ENCODE measurements around the gene TMBIM1.
A peak's percentile ranks its signal among the peaks of the same experiment; 100 is the strongest.
"Not testable (repeated sequence)": the region's sequence is repeated elsewhere in the genome, so short reads cannot be mapped to it uniquely, and the experiment has no call there.

Gene TMBIM1

DNA sequence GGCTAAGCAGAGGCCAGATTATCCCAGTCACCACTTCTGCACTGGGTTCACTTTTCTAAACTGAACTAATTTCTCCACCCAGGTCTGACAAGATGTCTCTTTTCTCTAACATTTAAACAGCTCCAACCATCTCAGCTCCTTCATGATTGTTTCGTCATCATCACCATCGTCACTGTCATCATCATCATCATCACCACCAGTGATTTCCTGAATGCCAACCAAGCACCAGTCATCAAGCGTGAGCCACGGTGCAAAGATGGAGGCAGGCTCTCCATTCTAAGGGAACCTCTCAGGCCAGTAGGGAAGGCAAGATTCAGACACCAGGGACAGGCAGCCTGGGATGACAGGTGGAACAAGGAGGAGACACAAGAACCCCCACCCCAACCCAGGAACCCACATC is 25.5 kb upstream of the TMBIM1 start:
- Histone ChIP-seq H3K4me3 (ENCODE audit: low read depth in 1 of 2, low read length in 2 of 2) (no peak overlapping the region), H3K4me1 (ENCODE audit: control insufficient read depth in 1 of 2, insufficient read depth in 2 of 2, low read length in 2 of 2) (peaks cover 13 to 22% of the 10 kb centered on the region in 2 donors), H3K36me3 (ENCODE audit: control insufficient read depth in 1 of 2, insufficient read depth in 2 of 2, low read length in 2 of 2) (no peaks in the 10 kb centered on the region), H3K27me3 (ENCODE audit: control insufficient read depth in 1 of 2, insufficient read depth in 2 of 2, low read length in 2 of 2) (no peaks in the 10 kb centered on the region), H3K27ac (ENCODE audit: low read depth, low read length) (no peak overlapping the region), H3K9ac (ENCODE audit: low read depth in 1 of 2, low read length in 2 of 2) (no peak overlapping the region), H3K9me3 (ENCODE audit: control insufficient read depth in 1 of 2, low read length in 2 of 2) (no peaks in the 10 kb centered on the region)

DNA sequence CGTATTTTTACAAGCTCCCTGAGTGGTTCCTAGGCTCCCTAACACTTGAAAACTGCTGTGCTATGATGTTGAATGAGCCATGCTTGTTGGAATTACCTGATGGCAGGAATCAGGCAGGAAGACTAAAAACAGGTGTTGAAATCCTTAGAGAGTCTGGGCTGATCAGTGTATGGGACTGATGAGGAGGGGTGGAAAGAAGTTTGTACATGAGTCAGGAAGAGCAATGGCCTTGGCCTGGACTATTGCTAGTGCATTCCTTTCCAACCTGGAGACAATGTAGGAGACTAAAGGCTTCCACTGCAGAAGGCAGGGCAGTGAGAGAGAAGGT is 25.0 kb upstream of the TMBIM1 start:
- H3K4me3 ChIP-seq (ENCODE audit: low read depth in 1 of 2, low read length in 2 of 2) = no peak overlapping the region
- H3K27me3 ChIP-seq (ENCODE audit: control insufficient read depth in 1 of 2, insufficient read depth in 2 of 2, low read length in 2 of 2) = no peaks in the 10 kb centered on the region
- H3K27ac ChIP-seq (ENCODE audit: low read depth, low read length) = no peak overlapping the region
- no peak overlapping the region for H3K9ac ChIP-seq (ENCODE audit: low read depth in 1 of 2, low read length in 2 of 2)
- H3K36me3 ChIP-seq (ENCODE audit: control insufficient read depth in 1 of 2, insufficient read depth in 2 of 2, low read length in 2 of 2) = no peaks in the 10 kb centered on the region
- H3K4me1 ChIP-seq (ENCODE audit: control insufficient read depth in 1 of 2, insufficient read depth in 2 of 2, low read length in 2 of 2) = peaks cover 11 to 18% of the 10 kb centered on the region in 2 donors
- H3K9me3 ChIP-seq (ENCODE audit: control insufficient read depth in 1 of 2, low read length in 2 of 2) = no peaks in the 10 kb centered on the region

DNA sequence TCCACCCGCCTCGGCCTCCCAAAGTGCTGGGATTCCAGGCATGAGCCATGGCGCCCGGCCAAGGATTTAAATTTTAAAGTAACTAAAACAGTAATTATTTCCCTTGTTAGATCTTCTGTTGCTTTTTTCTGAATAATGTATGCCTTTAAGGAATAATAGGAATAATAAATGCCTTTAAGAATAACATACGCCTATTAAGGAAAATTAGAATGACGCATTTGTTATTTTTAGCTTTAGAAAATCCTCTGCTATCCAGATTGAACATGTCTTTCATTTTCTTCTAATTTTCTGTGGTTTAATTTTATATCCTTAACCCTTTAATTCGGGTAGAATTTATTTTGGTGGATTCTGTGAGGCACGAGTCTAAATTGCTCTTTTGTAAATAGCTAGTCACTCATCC is 23.1 kb upstream of the TMBIM1 start:
- peaks cover 17 to 20% of the 10 kb centered on the region in 2 donors for H3K4me1 ChIP-seq (ENCODE audit: control insufficient read depth in 1 of 2, insufficient read depth in 2 of 2, low read length in 2 of 2)
- H3K4me3 ChIP-seq (ENCODE audit: low read depth in 1 of 2, low read length in 2 of 2) = no peak overlapping the region
- no peaks in the 10 kb centered on the region for H3K27me3 ChIP-seq (ENCODE audit: control insufficient read depth in 1 of 2, insufficient read depth in 2 of 2, low read length in 2 of 2)
- H3K36me3 ChIP-seq (ENCODE audit: control insufficient read depth in 1 of 2, insufficient read depth in 2 of 2, low read length in 2 of 2) = no peaks in the 10 kb centered on the region
- H3K9me3 ChIP-seq (ENCODE audit: control insufficient read depth in 1 of 2, low read length in 2 of 2) = no peaks in the 10 kb centered on the region
- no peak overlapping the region for H3K27ac ChIP-seq (ENCODE audit: low read depth, low read length)
- no peak overlapping the region for H3K9ac ChIP-seq (ENCODE audit: low read depth in 1 of 2, low read length in 2 of 2)

DNA sequence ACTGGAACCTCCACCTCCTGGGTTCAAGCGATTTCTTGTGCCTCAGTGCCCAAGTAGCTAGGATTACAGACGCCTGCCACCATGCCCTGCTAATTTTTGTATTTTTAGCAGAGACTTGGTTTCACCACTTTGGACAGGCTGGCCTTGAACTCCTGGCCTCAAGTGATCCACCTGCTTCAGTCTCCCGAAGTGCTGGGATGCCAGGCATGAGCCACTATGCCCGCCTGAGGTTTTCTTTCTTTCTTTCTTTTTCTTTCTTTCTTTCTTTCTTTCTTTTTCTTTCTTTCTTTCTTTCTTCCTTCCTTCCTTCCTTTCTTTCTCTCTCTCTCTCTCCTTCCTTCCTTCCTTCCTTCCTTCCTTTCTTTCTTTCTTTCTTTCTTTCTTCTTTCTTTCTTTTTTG is 22.5 kb upstream of the TMBIM1 start:
- peaks cover 17 to 20% of the 10 kb centered on the region in 2 donors for H3K4me1 ChIP-seq (ENCODE audit: control insufficient read depth in 1 of 2, insufficient read depth in 2 of 2, low read length in 2 of 2)
- not testable (repeated sequence) for H3K4me3 ChIP-seq (ENCODE audit: low read depth in 1 of 2, low read length in 2 of 2); H3K27me3 ChIP-seq (ENCODE audit: control insufficient read depth in 1 of 2, insufficient read depth in 2 of 2, low read length in 2 of 2); H3K9me3 ChIP-seq (ENCODE audit: control insufficient read depth in 1 of 2, low read length in 2 of 2); H3K27ac ChIP-seq (ENCODE audit: low read depth, low read length); H3K9ac ChIP-seq (ENCODE audit: low read depth in 1 of 2, low read length in 2 of 2); H3K36me3 ChIP-seq (ENCODE audit: control insufficient read depth in 1 of 2, insufficient read depth in 2 of 2, low read length in 2 of 2)

DNA sequence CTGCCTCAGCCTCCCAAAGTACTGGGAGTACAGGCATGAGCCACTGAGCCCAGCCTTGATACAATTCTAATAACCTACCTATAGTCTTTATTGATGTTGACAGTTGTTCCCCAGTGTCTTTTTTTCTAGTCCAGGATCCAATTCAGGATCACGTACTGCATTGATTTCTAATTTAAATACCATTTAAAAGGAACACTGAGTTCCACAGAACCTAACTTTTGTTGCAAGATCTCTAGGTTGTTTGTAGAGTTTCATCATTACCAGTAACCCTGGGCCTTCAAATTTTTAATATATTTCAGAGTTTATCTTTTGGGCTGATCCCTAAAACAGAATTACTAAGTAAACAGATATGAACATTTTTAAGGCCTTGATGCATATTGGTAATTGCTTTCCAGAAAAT is 21.1 kb upstream of the TMBIM1 start:
- peaks cover 17 to 20% of the 10 kb centered on the region in 2 donors for H3K4me1 ChIP-seq (ENCODE audit: control insufficient read depth in 1 of 2, insufficient read depth in 2 of 2, low read length in 2 of 2)
- no peaks in the 10 kb centered on the region for H3K36me3 ChIP-seq (ENCODE audit: control insufficient read depth in 1 of 2, insufficient read depth in 2 of 2, low read length in 2 of 2)
- H3K9ac ChIP-seq (ENCODE audit: low read depth in 1 of 2, low read length in 2 of 2) = no peak overlapping the region
- H3K9me3 ChIP-seq (ENCODE audit: control insufficient read depth in 1 of 2, low read length in 2 of 2) = no peaks in the 10 kb centered on the region
- H3K27ac ChIP-seq (ENCODE audit: low read depth, low read length) = no peak overlapping the region
- no peak overlapping the region for H3K4me3 ChIP-seq (ENCODE audit: low read depth in 1 of 2, low read length in 2 of 2)
- no peaks in the 10 kb centered on the region for H3K27me3 ChIP-seq (ENCODE audit: control insufficient read depth in 1 of 2, insufficient read depth in 2 of 2, low read length in 2 of 2)

DNA sequence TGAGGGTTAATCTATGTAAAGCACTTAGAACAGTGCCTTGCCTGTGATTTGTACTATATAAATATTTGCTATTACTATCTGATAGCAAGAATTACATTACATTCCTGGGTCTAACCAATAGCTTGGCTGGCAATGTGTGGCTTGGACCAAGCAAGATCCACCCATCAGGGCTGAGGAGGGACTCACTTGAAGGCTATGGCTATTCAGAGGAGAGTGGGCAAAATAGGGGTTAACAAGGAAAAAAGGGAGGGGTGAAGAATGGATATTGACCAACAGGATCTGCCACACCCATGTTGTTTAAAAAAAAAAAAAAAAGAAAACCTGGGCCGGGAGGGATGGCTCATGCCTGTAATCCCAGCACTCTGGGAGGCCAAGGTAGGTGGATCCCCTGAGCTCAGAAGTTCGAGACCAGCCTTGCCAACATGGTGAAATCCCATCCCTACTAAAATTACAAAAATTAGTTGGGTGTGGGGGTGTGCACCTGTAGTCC is 20.0 kb upstream of the TMBIM1 start:
- H3K27me3 ChIP-seq (ENCODE audit: control insufficient read depth in 1 of 2, insufficient read depth in 2 of 2, low read length in 2 of 2) = no peaks in the 10 kb centered on the region
- H3K9ac ChIP-seq (ENCODE audit: low read depth in 1 of 2, low read length in 2 of 2) = no peak overlapping the region
- H3K27ac ChIP-seq (ENCODE audit: low read depth, low read length) = peak overlapping the region; percentile 55
- H3K36me3 ChIP-seq (ENCODE audit: control insufficient read depth in 1 of 2, insufficient read depth in 2 of 2, low read length in 2 of 2) = no peaks in the 10 kb centered on the region
- no peaks in the 10 kb centered on the region for H3K9me3 ChIP-seq (ENCODE audit: control insufficient read depth in 1 of 2, low read length in 2 of 2)
- no peak overlapping the region for H3K4me3 ChIP-seq (ENCODE audit: low read depth in 1 of 2, low read length in 2 of 2)
- H3K4me1 ChIP-seq (ENCODE audit: control insufficient read depth in 1 of 2, insufficient read depth in 2 of 2, low read length in 2 of 2) = peaks cover 17 to 18% of the 10 kb centered on the region in 2 donors

DNA sequence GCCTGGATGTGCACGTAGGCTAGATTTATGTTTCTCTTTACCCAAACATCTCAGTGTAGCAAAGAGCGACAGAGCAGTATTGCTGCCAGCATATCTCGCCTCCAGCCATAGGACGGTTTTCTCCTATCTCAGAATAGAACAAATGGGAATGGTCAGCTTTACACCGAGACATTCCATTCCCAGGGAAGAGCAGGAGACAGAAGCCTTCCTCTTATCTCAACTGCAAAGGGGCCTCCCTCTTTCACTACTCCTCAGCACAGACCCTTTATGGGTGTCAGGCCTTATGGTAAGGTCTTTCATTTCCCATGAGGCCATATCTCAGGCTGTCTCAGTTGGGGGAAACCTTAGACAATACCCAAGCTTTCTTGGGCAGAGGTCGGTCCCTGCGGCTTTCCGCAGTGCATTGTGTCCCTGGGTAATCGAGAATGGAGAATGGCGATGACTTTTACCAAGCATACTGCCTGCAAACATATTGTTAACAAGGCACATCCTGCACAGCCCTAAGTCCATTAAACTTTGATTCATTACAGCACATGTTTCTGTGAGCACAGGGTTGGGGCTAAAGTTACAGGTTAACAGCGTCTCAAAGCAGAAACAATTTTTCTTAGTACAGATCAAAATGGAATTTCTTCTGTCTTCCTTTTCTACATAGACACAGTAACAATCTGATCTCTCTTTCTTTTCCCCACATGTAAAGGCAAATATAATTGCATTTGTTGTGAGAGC is 19.4 kb upstream of the TMBIM1 start:
- not testable (repeated sequence) for H3K27me3 ChIP-seq (ENCODE audit: control insufficient read depth in 1 of 2, insufficient read depth in 2 of 2, low read length in 2 of 2); H3K9me3 ChIP-seq (ENCODE audit: control insufficient read depth in 1 of 2, low read length in 2 of 2); H3K4me3 ChIP-seq (ENCODE audit: low read depth in 1 of 2, low read length in 2 of 2); H3K36me3 ChIP-seq (ENCODE audit: control insufficient read depth in 1 of 2, insufficient read depth in 2 of 2, low read length in 2 of 2)
- Histone ChIP-seq H3K9ac (ENCODE audit: low read depth in 1 of 2, low read length in 2 of 2) (peak overlapping the region in 1 of 2 donors; percentile 18), H3K4me1 (ENCODE audit: control insufficient read depth in 1 of 2, insufficient read depth in 2 of 2, low read length in 2 of 2) (peaks cover 13 to 17% of the 10 kb centered on the region in 2 donors), H3K27ac (ENCODE audit: low read depth, low read length) (peak overlapping the region; percentile 55)

DNA sequence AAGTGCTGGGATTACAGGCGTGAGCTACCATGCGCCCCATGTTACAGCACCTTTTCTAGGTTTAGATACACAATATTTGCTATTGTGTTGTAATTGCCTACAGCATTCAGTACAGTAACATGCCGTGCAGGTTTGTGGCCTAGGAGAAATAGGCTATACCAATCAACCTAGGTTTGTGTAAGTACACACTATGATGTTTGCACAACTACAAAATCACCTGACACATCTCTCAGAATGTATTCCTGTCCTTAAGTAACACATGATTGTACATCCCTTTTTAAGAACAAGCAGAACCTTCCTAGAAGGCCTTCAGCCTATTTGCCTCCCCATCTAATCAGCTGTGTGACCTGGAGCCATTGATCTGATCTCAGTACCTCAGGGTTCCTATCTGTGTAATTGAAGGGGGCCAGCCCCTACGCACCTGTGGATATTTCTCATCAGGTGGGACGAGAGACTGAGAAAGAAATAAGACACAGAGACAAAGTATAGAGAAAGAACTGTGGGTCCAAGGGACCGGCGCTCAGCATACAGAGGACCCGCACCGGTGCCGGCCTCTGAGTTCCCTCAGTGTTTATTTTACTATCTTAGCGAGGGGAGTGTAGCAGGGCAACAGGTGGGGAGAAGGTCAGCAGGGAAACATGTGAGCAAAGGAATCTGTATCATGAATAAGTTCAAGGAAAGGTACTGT is 18.7 kb upstream of the TMBIM1 start:
- Histone ChIP-seq H3K9ac (ENCODE audit: low read depth in 1 of 2, low read length in 2 of 2) (no peak overlapping the region), H3K27ac (ENCODE audit: low read depth, low read length) (peak overlapping the region; percentile 1)

DNA sequence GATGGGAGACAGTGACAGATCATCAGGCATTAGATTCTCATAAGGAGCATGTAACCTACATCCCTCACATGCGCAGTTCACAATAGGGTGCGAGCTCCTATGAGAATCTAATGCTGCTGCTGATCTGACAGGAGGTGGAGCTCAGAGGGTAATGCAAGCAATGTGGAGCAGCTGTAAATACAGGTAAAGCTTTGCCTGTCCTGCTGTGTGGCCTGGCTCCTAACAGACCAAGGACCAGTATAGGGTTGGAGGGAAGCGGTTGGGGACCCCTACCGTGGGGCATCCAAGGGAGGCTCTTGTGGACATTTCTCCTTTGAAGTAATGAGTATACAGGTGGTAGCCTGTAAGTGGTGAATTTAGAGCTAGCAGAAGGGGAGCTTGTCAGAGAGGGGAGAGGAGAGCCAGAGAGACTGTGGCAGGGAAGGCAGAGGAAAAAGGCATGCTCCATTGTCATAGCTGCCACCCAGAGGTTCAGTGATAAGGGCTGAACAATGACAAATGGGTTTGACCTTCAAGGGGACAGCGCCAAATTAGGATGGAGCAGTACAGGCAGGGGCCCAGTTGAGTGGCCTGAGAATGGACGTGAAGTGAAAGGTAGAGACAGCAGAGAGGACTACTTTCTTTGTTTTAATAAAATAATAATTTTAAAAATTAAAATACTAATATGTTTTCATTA is 15.2 kb upstream of the TMBIM1 start:
- no peak overlapping the region for H3K4me3 ChIP-seq (ENCODE audit: low read depth in 1 of 2, low read length in 2 of 2)
- no peaks in the 10 kb centered on the region for H3K9me3 ChIP-seq (ENCODE audit: control insufficient read depth in 1 of 2, low read length in 2 of 2)
- H3K27ac ChIP-seq (ENCODE audit: low read depth, low read length) = no peak overlapping the region

More for the DNA sequence above, 18.7 kb upstream of the TMBIM1 start:
- Histone ChIP-seq H3K27me3 (ENCODE audit: control insufficient read depth in 1 of 2, insufficient read depth in 2 of 2, low read length in 2 of 2) (no peaks in the 10 kb centered on the region), H3K9me3 (ENCODE audit: control insufficient read depth in 1 of 2, low read length in 2 of 2) (no peaks in the 10 kb centered on the region), H3K36me3 (ENCODE audit: control insufficient read depth in 1 of 2, insufficient read depth in 2 of 2, low read length in 2 of 2) (no peaks in the 10 kb centered on the region), H3K4me1 (ENCODE audit: control insufficient read depth in 1 of 2, insufficient read depth in 2 of 2, low read length in 2 of 2) (peaks cover 11 to 23% of the 10 kb centered on the region in 2 donors), H3K4me3 (ENCODE audit: low read depth in 1 of 2, low read length in 2 of 2) (no peak overlapping the region)

More for the DNA sequence above, 15.2 kb upstream of the TMBIM1 start:
- Histone ChIP-seq H3K9ac (ENCODE audit: low read depth in 1 of 2, low read length in 2 of 2) (no peak overlapping the region), H3K4me1 (ENCODE audit: control insufficient read depth in 1 of 2, insufficient read depth in 2 of 2, low read length in 2 of 2) (peaks cover 8 to 18% of the 10 kb centered on the region in 2 donors), H3K36me3 (ENCODE audit: control insufficient read depth in 1 of 2, insufficient read depth in 2 of 2, low read length in 2 of 2) (no peaks in the 10 kb centered on the region), H3K27me3 (ENCODE audit: control insufficient read depth in 1 of 2, insufficient read depth in 2 of 2, low read length in 2 of 2) (no peaks in the 10 kb centered on the region)
